Fibroblast of mammary gland (primary cell): ENCODE data around the gene PGPEP1.
"Not testable (repeated sequence)": the region's sequence is repeated elsewhere in the genome, so short reads cannot be mapped to it uniquely, and the experiment has no call there.

Source experiments
- DNase-seq: peaks from one replicate; pipeline ENCODE4 v3.0.0-alpha.2; 2010; ENCODE audit warnings: low read depth
- H3K4me3 ChIP-seq: 2 replicates; pipeline ENCODE4 v1.5.1; 2011; ENCODE audit warnings: low read depth, mild to moderate bottlenecking, low read length, moderate library complexity; ENCODE audit not compliant: control insufficient read depth
- TF ChIP-seq, protein P1 (sequence below): conservative IDR thresholded peaks from 2 replicates; pipeline ENCODE4 v1.5.1; 2011; ENCODE audit warnings: low read depth, low read length, inconsistent platforms; ENCODE audit not compliant: control insufficient read depth, insufficient read depth

The PGPEP1 gene

DNA sequence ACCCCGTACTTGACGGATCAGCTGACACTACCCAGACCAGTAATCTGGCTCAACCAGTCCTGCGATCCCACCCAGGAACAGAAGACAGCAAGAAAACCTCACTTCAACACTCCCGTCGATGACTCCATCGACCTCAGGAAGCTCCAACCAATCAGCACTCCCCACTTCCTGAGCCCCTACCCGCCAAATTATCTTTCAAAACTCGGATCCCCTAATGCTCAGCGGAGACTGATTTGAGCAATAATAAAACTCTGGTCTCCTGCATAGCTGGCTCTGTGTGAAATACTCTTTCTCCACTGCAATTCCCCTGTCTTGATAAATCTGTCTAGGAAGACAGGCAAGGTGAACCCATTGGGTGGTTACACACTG lies 18.7 kb upstream of the PGPEP1 start:
- peak; percentile 47 for DNase-seq
- TF ChIP-seq, protein P1, sequence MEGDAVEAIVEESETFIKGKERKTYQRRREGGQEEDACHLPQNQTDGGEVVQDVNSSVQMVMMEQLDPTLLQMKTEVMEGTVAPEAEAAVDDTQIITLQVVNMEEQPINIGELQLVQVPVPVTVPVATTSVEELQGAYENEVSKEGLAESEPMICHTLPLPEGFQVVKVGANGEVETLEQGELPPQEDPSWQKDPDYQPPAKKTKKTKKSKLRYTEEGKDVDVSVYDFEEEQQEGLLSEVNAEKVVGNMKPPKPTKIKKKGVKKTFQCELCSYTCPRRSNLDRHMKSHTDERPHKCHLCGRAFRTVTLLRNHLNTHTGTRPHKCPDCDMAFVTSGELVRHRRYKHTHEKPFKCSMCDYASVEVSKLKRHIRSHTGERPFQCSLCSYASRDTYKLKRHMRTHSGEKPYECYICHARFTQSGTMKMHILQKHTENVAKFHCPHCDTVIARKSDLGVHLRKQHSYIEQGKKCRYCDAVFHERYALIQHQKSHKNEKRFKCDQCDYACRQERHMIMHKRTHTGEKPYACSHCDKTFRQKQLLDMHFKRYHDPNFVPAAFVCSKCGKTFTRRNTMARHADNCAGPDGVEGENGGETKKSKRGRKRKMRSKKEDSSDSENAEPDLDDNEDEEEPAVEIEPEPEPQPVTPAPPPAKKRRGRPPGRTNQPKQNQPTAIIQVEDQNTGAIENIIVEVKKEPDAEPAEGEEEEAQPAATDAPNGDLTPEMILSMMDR, result no peak
- peak overlapping the region; percentile 70 for H3K4me3 ChIP-seq

DNA sequence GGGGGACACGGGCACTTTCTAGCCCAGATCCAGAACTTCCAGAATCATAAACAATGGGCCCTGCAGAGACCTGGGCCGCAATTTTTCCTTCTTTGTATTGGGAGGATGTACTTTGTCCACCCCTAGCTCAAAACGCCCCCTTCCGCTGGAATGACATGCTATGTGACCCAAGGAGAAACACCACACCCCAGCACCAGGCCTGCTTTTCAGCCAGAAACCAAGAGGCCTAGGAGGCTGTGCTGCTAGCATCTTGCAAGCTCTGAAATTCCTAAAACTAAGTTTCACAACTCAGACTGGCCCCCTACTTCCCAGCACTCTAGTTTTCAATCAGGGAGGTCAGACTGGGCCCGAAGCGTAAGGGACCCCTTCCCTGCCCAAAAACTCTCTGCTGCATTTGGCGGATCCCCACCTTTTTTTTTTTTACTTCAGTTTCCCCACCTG lies 18.1 kb upstream of the PGPEP1 start:
- peak overlapping the region; percentile 70 for H3K4me3 ChIP-seq
- TF ChIP-seq, protein P1, result peak; percentile 25
- DNase-seq, result peak; percentile 70

DNA sequence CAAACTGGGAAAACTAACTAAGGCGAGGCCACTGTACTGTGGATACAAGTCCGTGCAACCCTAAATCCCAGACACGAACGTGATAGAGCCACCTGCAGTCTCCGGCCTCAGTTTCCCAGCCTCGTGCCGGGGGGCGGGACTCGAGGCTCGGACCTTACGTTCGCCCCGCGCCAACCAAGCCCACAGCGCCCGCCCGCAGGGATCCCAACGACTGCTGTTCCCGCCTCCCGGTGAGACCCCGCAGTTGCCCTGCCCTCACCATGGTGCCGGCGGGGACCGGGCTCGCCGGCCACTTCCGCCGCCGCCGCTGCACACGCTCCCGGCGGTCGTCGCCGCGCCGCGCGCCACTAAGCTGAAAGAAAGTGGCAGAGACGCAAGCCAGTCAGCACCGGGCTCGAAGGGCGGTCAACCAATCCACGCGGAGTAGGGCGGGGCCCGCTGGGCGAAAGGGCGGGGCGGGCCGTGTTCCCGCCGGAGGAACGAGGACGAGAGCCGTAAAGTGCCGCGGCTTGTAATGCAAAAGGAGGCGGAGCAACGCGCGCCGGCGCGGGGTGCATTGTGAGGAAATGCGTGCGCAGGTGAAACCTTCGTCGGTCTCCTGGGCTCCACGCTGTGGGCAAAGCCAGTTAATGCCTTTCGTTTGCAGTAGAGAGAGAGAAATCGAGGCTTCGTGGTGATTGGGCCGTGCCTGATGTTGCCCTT lies 17.5 kb upstream of the PGPEP1 start, which contains the start of gene LSM4:
TSS of gene LSM4 (minus strand) at position 318 of the 702 bp plus-strand sequence. CDS start at position 262, 56 bp downstream.
- TF ChIP-seq, protein P1, result peak; percentile 10
- peak within 1 kb of the TSS; percentile 70 for H3K4me3 ChIP-seq
- peak; percentile 94 for DNase-seq

DNA sequence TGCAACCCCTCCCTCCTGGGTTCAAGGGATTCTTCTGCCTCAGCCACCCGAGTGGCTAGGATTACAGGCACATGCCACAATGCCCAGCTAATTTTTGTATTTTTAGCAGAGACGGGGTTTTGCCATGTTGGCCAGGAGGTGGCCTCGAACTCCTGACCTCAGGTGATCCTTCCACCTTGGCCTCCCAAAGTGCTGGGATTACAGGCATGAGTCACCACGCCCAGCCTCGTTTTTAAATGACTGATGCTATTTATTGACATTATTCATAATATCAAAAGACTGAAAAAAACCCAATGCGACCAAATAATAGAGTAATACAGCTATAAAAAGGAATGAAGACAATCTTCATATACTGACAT lies 16.0 kb upstream of the PGPEP1 start:
- DNase-seq, H3K4me3 ChIP-seq: not testable (repeated sequence)

DNA sequence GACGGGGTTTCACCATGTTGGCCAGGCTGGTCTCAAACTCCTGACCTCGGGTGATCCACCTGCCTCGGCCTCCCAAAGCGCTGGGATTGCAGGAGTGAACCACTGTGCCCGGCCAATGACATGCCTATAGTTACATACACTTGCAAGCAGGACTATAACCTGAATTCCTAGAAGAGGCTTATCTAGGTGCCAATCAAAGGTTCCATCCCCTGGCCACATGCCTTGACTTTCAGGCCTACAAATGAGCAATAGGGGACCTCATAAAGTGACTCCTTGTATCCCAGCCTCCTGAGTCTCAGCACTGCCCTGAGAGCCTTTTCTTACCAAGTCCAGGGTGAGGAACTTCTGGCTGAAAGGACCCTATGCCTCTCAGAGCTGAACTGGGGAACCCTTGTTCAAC lies 13.6 kb upstream of the PGPEP1 start:
- H3K4me3 ChIP-seq, result no peak overlapping the region
- DNase-seq, result no peak
- TF ChIP-seq, protein P1, result no peak

DNA sequence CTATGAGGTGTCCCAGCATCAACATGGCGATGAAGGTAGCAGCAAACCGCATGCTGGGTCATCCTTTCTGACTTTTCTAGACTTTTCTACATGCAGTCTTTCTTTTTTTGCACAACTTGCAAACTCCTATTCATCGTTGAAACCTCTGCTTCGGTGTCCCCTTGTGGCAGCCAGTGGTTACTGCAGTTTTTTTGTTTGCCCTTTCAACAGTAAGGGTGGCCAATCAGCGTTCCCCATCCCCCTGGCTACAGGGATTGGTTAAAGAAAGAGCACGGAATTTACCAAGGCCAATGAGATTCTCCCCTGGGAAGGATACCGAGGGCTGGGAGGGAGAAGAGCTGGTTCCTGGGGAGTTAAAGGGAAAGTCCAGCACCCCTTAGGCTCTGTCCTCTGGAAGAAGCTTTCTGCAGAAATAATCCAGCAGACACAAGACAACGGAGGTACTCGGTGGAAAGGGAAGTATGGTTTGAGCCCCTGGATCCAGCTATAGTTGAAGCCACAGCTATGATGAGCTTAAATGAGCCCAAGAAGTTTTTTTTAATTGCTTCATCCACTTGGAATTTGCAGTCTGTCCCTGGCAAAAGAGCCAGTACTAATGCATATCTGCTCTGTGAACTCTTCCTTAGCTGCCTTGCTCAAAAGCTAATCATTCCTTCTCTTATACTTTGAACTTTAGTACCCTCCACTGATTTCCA lies 11.9 kb upstream of the PGPEP1 start:
- peak overlapping the region; percentile 43 for H3K4me3 ChIP-seq
- DNase-seq, result peak; percentile 98
- TF ChIP-seq, protein P1, result peak; percentile 100

DNA sequence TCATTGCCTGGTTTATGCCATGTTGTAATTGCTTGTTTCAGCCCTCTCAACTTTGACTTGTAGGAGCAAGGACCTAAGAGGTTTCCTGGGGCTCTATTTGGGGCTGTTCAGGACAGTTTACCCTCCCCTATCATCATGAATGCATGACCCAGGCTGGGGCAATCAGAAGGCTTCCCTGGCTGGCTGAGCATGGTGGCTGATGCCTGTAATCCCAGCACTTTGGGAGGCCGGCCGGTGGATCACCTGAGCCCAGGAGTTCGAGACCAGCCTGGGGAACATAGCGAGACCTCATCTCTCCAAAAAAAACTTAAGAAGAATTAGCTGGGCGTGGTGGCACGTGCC lies 11.4 kb upstream of the PGPEP1 start:
- no peak for DNase-seq
- peak overlapping the region; percentile 43 for H3K4me3 ChIP-seq
- TF ChIP-seq, protein P1, result no peak
